Heart left ventricle (tissue), 16 donors: ENCODE measurements around the gene SNRNP70. TPM values are rescaled to one million over a fixed set of nuclear protein-coding genes. Genes with fewer than 3 reads are reported as not detected.

ENCODE experiments used
- ATAC-seq, 4 donors: fragments of 200-7000 bp; cut with Tn5 transposase; one replicate each; pipeline ENCODE4 v1.9.1; 2020 to 2022; ENCODE audit warnings: moderate library complexity in 4 of 4, mild to moderate bottlenecking in 3 of 4, moderate number of reproducible peaks in 1 of 4
- DNase-seq, 5 donors: peaks; one replicate each; pipeline ENCODE4 v3.0.0-alpha.2; 2020
- H3K27ac ChIP-seq, 12 donors: fragments of 200-600 bp; sonication (generic) in 4 of 12; one replicate each; pipeline versions ENCODE4 v1.5.0 to v1.8.0; 2016 to 2022; ENCODE audit warnings: mild to moderate bottlenecking in 2 of 12
- H3K27me3 ChIP-seq, 9 donors: fragments of 200-600 bp; sonication (generic) in 2 of 9; one replicate each; pipeline versions ENCODE4 v1.5.1 to v1.8.0; 2016 to 2022; ENCODE audit warnings: mild to moderate bottlenecking in 3 of 9
- H3K36me3 ChIP-seq, 9 donors: fragments of 200-600 bp; sonication (generic) in 2 of 9; one replicate each; pipeline versions ENCODE4 v1.5.0 to v1.8.0; 2018 to 2022; ENCODE audit warnings: mild to moderate bottlenecking in 2 of 9
- H3K4me1 ChIP-seq, 12 donors: fragments of 200-600 bp; sonication (generic) in 4 of 12; one replicate each; pipeline versions ENCODE4 v1.5.0 to v1.8.0; 2016 to 2022; ENCODE audit warnings: mild to moderate bottlenecking in 3 of 12
- H3K4me3 ChIP-seq, 12 donors: fragments of 200-600 bp; sonication (generic) in 4 of 12; one replicate each; pipeline versions ENCODE4 v1.5.0 to v1.8.0; 2017 to 2022; ENCODE audit warnings: mild to moderate bottlenecking in 9 of 12, moderate library complexity in 4 of 12
- H3K9me3 ChIP-seq, 12 donors: fragments of 200-600 bp; sonication (generic) in 4 of 12; one replicate each; pipeline versions ENCODE4 v1.5.0 to v1.8.0; 2016 to 2022; ENCODE audit warnings: mild to moderate bottlenecking in 1 of 12
- CTCF ChIP-seq, 12 donors: fragments of 200-600 bp; sonication (generic) in 4 of 12; IDR thresholded peaks; one replicate each; pipeline versions ENCODE4 v1.5.0 to v1.8.0; 2018 to 2022; ENCODE audit warnings: antibody characterized with exemption in 12 of 12, mild to moderate bottlenecking in 5 of 12
- POLR2A ChIP-seq, 2 donors: fragments of 450-650 bp; IDR thresholded peaks; one replicate each; pipeline ENCODE4 v1.6.1; 2017; ENCODE audit warnings: antibody characterized with exemption in 2 of 2, mild to moderate bottlenecking in 2 of 2, moderate library complexity in 2 of 2
- WGBS, 4 donors: extraction: QIAGEN DNeasy Blood & Tissue Kit in 2 of 4; methylation state at CpG; one replicate each; pipeline versions ENCODE4 v1.1.5 to v1.1.7; 2013 to 2018; 5-methylcytosine and 5-hydroxymethylcytosine counted together
- intact Hi-C, 10 donors: fragments of 100-400 bp; cut with DNase I; formaldehyde crosslinking; loops; one replicate each; pipeline versions ENCODE4 v1.11.1 to v1.14.2; 2022
- polyA plus RNA-seq, 2 donors: library from polyadenylated mRNA; stranded (reverse); fragments of 200-250 nt; gene quantifications; one replicate each; pipeline ENCODE4 v1.2.3, GENCODE V29; 2013
- total RNA-seq, 9 donors: library from RNA; depleted of rRNA in 2 of 9; stranded (reverse); fragments of >200 nt in 2 of 9; fragmentation: NEBNext Ultra II Directional in 3 of 9; extraction: Animal tissue kit (Norgen Biotek cat#: 25700) in 3 of 9; gene quantifications; one replicate each; pipeline versions ENCODE4 v1.1.0 to v1.2.4, GENCODE V29; 2016 to 2023
- donor health status: ischemic (EF 13 %, LVEDD 7.1; RV severe dilation, severe dysfunction).
- donor health status: healthy with polysubstance abuse.
- donor health status: DM: no; HTN: yes; CAD: no.
- donor health status: DM: no; HTN: no; CAD: no.
- donor health status: ischemic (EF 25% LVEDD 6.9; RV normal size, moderate dysfunction).
- donor health status: ischemic (EF 25% LVEDD 5.7; RV mildly dilated, moderate dysfunction).
- donor health status: healthy.
- donor health status: DM: yes; HTN: yes; CAD: no.
- donor health status: ischemic (EF 35%, LVEDD 5.7; RV mildly dilated, moderate dysfunction).
- donor health status: nonischemic (EF 11% LVEDD 7.7; RV severe dilation, severe dysfunction).
- donor health status: DM: yes; HTN: yes; CAD: no.
- donor health status: PGD.
- donor health status: ischemic (EF 29% LVEDD 5.4; RV normal size, mild dysfunction).
- donor health status: nonischemic (EF 23%, LVEDD 6.1; RV moderate dilation, normal function).

The SNRNP70 gene
- total and polyA plus RNA-seq, 11 donors = 61.6 to 163 (median 96.6) TPM

- Histone ChIP-seq H3K9me3 (no peaks in the 10 kb centered on the region), H3K4me1 (peaks cover 0 to 52% (median 38%) of the 10 kb centered on the region in 12 donors), H3K27me3 (peaks cover 0 to 21% (median 0%) of the 10 kb centered on the region in 9 donors), H3K27ac (peak overlapping the region; percentile 70 to 100 (median 86)), H3K4me3 (peak overlapping the region; percentile 50 to 92 (median 74)), H3K36me3 (no peaks in the 10 kb centered on the region)
- TF ChIP-seq POLR2A (IDR thresholded peaks at IDR 0.05) = peak in 1 of 2 donors; percentile 22
- TF ChIP-seq CTCF (IDR thresholded peaks at IDR 0.05) = no peak
- ATAC-seq (peak; percentile 59 to 72 (median 70)), DNase-seq (peak; percentile 88 to 90 (median 89))
- 0 to 1% (median 1%) methylated on average over 25 to 75 of the region's 75 CpGs for WGBS, 4 donors
- intact Hi-C loops = loop anchor here in 3 of 10 donors (2.0 to 10.0 kb wide), 3 partner anchors 32 to 276 kb away; partner anchors contain the start of genes C19orf73 (in 2 of the 3), PPFIA3 (in 2 of the 3) and PPP1R15A (in 1 of the 3)
These were observed 65.1 kb downstream of the SNRNP70 start for GRCh38 chr19:49150106-49150943.

DNA sequence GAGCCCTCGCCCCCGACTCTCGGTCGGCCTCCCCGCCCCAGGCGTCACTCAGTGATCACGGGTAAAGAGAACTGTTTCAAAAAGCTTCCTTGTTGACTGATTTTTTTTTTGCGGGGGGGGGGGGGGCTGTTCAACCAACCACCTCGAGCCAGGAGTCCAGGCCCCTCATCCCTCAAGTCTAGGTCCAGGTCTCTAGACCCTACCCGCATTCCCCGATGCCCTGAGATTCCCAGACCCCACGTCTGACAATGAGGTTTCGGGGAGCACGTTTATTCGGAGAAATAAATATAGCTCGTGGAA, 65.6 kb downstream of the SNRNP70 start:
- 9 to 13% (median 10%) methylated on average over 15 to 16 of the region's 16 CpGs for WGBS, 4 donors
- DNase-seq (peak in 1 of 5 donors; percentile 20), ATAC-seq (no peak)
- H3K4me1 ChIP-seq = peaks cover 0 to 47% (median 32%) of the 10 kb centered on the region in 12 donors
- peak overlapping the region in 11 of 12 donors; percentile 70 to 100 (median 87) for H3K27ac ChIP-seq
- H3K4me3 ChIP-seq = peak overlapping the region; percentile 50 to 92 (median 74)
- peaks cover 0 to 21% (median 0%) of the 10 kb centered on the region in 9 donors for H3K27me3 ChIP-seq
- intact Hi-C loops = loop anchor here in 3 of 10 donors (2.0 to 10.0 kb wide), 3 partner anchors 32 to 276 kb away; partner anchors contain the start of genes C19orf73 (in 2 of the 3), PPFIA3 (in 2 of the 3) and PPP1R15A (in 1 of the 3)
- no peaks in the 10 kb centered on the region for H3K9me3 ChIP-seq
- no peaks in the 10 kb centered on the region for H3K36me3 ChIP-seq
- TF ChIP-seq CTCF (IDR thresholded peaks at IDR 0.05) (no peak), POLR2A (IDR thresholded peaks at IDR 0.05) (no peak)

- ATAC-seq (peak in 2 of 4 donors; percentile 1), DNase-seq (peak; percentile 55 to 78 (median 67))
- 10 to 12% (median 11%) methylated on average over 37 to 45 of the region's 45 CpGs for WGBS, 4 donors
- H3K27ac ChIP-seq = peak overlapping the region in 10 of 12 donors; percentile 5 to 100 (median 88)
- intact Hi-C loops = loop anchor here in 3 of 10 donors (2.0 to 10.0 kb wide), 3 partner anchors 33 to 277 kb away; partner anchors contain the start of genes C19orf73 (in 2 of the 3), PPFIA3 (in 2 of the 3) and PPP1R15A (in 1 of the 3)
- H3K4me1 ChIP-seq = peaks cover 0 to 41% (median 26%) of the 10 kb centered on the region in 12 donors
- peaks cover 0 to 21% (median 0%) of the 10 kb centered on the region in 9 donors for H3K27me3 ChIP-seq
- no peak for TF ChIP-seq CTCF (IDR thresholded peaks at IDR 0.05)
- TF ChIP-seq POLR2A (IDR thresholded peaks at IDR 0.05) = no peak
- H3K9me3 ChIP-seq = no peaks in the 10 kb centered on the region
- no peaks in the 10 kb centered on the region for H3K36me3 ChIP-seq
- H3K4me3 ChIP-seq = peak overlapping the region in 11 of 12 donors; percentile 41 to 92 (median 72)
These were observed 66.2 kb downstream of the SNRNP70 start for GRCh38 chr19:49151267-49152118.
